GM23338 (cell line): ENCODE results near the gene SH2D3C. TPM values are rescaled to one million over a fixed set of nuclear protein-coding genes. Genes with fewer than 3 reads are reported as not detected.

Experiments used
- ATAC-seq: fragments of 200-7000 bp; cut with Tn5 transposase; 3 replicates; pipeline ENCODE4 v1.9.1; 2020
- DNase-seq: peaks from one replicate; pipeline ENCODE4 v3.0.0-alpha.2; 2015; ENCODE audit warnings: low spot score
- H2AFZ ChIP-seq: fragments of 200-600 bp; sonication (generic); 2 replicates; pipeline ENCODE4 v1.8.0; 2016; ENCODE audit warnings: antibody characterized with exemption, mild to moderate bottlenecking, moderate library complexity
- H3F3A ChIP-seq: fragments of 200-600 bp; sonication (generic); replicated peaks from 2 replicates; pipeline ENCODE4 v1.8.0; 2017; ENCODE audit warnings: antibody characterized with exemption, mixed run types, low read depth
- H3K27ac ChIP-seq: fragments of 200-600 bp; sonication (generic); 2 replicates; pipeline ENCODE4 v1.6.1; 2016; ENCODE audit warnings: low read depth
- H3K27me3 ChIP-seq: fragments of 200-600 bp; sonication (generic); 2 replicates; pipeline ENCODE4 v1.8.0; 2016; ENCODE audit warnings: mild to moderate bottlenecking, mixed run types, moderate library complexity; ENCODE audit not compliant: insufficient read depth
- H3K36me3 ChIP-seq: fragments of 200-600 bp; sonication (generic); 2 replicates; pipeline ENCODE4 v1.8.0; 2016; ENCODE audit warnings: mild to moderate bottlenecking; ENCODE audit not compliant: insufficient read depth
- H3K4me1 ChIP-seq: fragments of 200-600 bp; sonication (generic); 2 replicates; pipeline ENCODE4 v1.8.0; 2016; ENCODE audit warnings: mild to moderate bottlenecking, moderate library complexity; ENCODE audit not compliant: insufficient read depth
- H3K4me2 ChIP-seq: fragments of 200-600 bp; sonication (generic); 2 replicates; pipeline ENCODE4 v1.7.1; 2017; ENCODE audit warnings: mixed run types
- H3K4me3 ChIP-seq: fragments of 200-600 bp; sonication (generic); 2 replicates; pipeline ENCODE4 v1.6.1; 2016; ENCODE audit warnings: mixed run types
- H3K79me2 ChIP-seq: fragments of 200-600 bp; sonication (generic); replicated peaks from 2 replicates; pipeline ENCODE4 v1.8.0; 2017; ENCODE audit warnings: mild to moderate bottlenecking; ENCODE audit not compliant: insufficient read depth
- H3K9me2 ChIP-seq: fragments of 200-600 bp; sonication (generic); 2 replicates; pipeline ENCODE4 v1.8.0; 2017; ENCODE audit not compliant: insufficient read depth
- H4K20me1 ChIP-seq: fragments of 200-600 bp; sonication (generic); replicated peaks from 2 replicates; pipeline ENCODE4 v1.8.0; 2017; ENCODE audit warnings: mild to moderate bottlenecking; ENCODE audit not compliant: insufficient read depth
- H3K27ac Mint-ChIP-seq: 2 replicates; pipeline ENCODE4 v1.8.0; 2020; ENCODE audit warnings: inconsistent platforms, mild to moderate bottlenecking, moderate library complexity, mixed read lengths
- H3K27me3 Mint-ChIP-seq: 3 replicates; pipeline ENCODE4 v1.8.0; 2022; ENCODE audit warnings: low read depth, mild to moderate bottlenecking, moderate library complexity, mixed read lengths, inconsistent platforms; ENCODE audit not compliant: insufficient read depth, poor library complexity
- H3K36me3 Mint-ChIP-seq: 3 replicates; pipeline ENCODE4 v1.8.0; 2021; ENCODE audit warnings: low read depth, mild to moderate bottlenecking, inconsistent platforms, moderate library complexity, mixed read lengths
- H3K4me1 Mint-ChIP-seq: 3 replicates; pipeline ENCODE4 v1.8.0; 2020; ENCODE audit warnings: mild to moderate bottlenecking, inconsistent platforms, mixed read lengths
- H3K4me3 Mint-ChIP-seq: 3 replicates; pipeline ENCODE4 v1.8.0; 2021; ENCODE audit warnings: moderate library complexity, mild to moderate bottlenecking, inconsistent platforms, mixed read lengths
- H3K9me3 Mint-ChIP-seq: 3 replicates; pipeline ENCODE4 v1.8.0; 2020; ENCODE audit warnings: moderate library complexity, mild to moderate bottlenecking, inconsistent platforms, mixed read lengths
- CREB1 ChIP-seq: fragments of 250-450 bp; sonication (Bioruptor Pico); IDR thresholded peaks from 2 replicates; pipeline ENCODE4 v1.5.0; 2020; ENCODE audit warnings: low read depth, mild to moderate bottlenecking, moderate library complexity
- ETS1 ChIP-seq: IDR thresholded peaks from 2 replicates; pipeline ENCODE4 v1.6.1; 2016; ENCODE audit warnings: antibody characterized with exemption
- EZH2 ChIP-seq: fragments of 200-600 bp; sonication (generic); IDR thresholded peaks from one replicate; pipeline ENCODE4 v1.8.0; 2017; ENCODE audit warnings: antibody characterized with exemption, mild to moderate bottlenecking, low read depth; ENCODE audit not compliant: unreplicated experiment
- JUNB ChIP-seq: IDR thresholded peaks from one replicate; pipeline ENCODE4 v1.6.1; 2016; ENCODE audit warnings: antibody characterized with exemption; ENCODE audit not compliant: unreplicated experiment
- NANOG ChIP-seq: IDR thresholded peaks from 2 replicates; pipeline ENCODE4 v1.6.1; 2016; ENCODE audit warnings: antibody characterized with exemption, borderline replicate concordance
- POLR2AphosphoS5 ChIP-seq: IDR thresholded peaks from 2 replicates; pipeline ENCODE4 v1.6.1; 2016; ENCODE audit warnings: antibody characterized with exemption, low read depth
- STAT1 ChIP-seq: IDR thresholded peaks from one replicate; pipeline ENCODE4 v1.6.1; 2016; ENCODE audit warnings: antibody characterized with exemption; ENCODE audit not compliant: unreplicated experiment
- ZNF114 ChIP-seq: fragments of 250-450 bp; sonication (Bioruptor Pico); IDR thresholded peaks from 2 replicates; pipeline ENCODE4 v1.5.0; 2020; ENCODE audit warnings: mild to moderate bottlenecking, moderate library complexity
- ZNF462 ChIP-seq: fragments of 250-450 bp; sonication (Bioruptor Pico); IDR thresholded peaks from 2 replicates; pipeline ENCODE4 v1.5.0; 2020; ENCODE audit warnings: mild to moderate bottlenecking, moderate library complexity
- polyA plus RNA-seq: library from polyadenylated mRNA; unstranded; fragments of >200 nt; fragmentation: Nextera tagmentation; extraction: Ambion mirVana; gene quantifications from 2 replicates; pipeline ENCODE4 v1.2.1, GENCODE V29; 2016
- total RNA-seq: library from RNA; depleted of rRNA; stranded (reverse); fragments of >200 nt; shearing (Covaris generic); gene quantifications from 2 replicates; pipeline ENCODE4 v1.2.3, GENCODE V29; 2014
- TF ChIP-seq, protein P1 (sequence below), 2 experiments: fragments of 200-600 bp in 1 of 2; sonication (generic) in 1 of 2; conservative IDR thresholded peaks; 2 replicates each; pipeline versions ENCODE4 v1.5.1 to v1.6.1; 2016 to 2017; ENCODE audit warnings: antibody characterized with exemption in 2 of 2, low read depth in 2 of 2, mild to moderate bottlenecking in 2 of 2, moderate library complexity in 1 of 2

SH2D3C gene
- total and polyA plus RNA-seq, 2 experiments from 2014 or later, result 4.2 to 4.5 TPM

- H3K4me3 ChIP-seq, result peak overlapping the region; percentile 47
- H3K27ac Mint-ChIP-seq, result peak overlapping the region; percentile 39; the same call in 1 of the 2 replicates
- no peaks in the 10 kb centered on the region for H3K27me3 ChIP-seq
- H3K27ac ChIP-seq, result no peak overlapping the region
- H4K20me1 ChIP-seq, result no peaks in the 10 kb centered on the region
- H3K79me2 ChIP-seq, result no peaks in the 10 kb centered on the region
- H3K27me3 Mint-ChIP-seq, result peaks cover 6% of the 10 kb centered on the region
- no peaks in the 10 kb centered on the region; the same call in 1 of the 2 replicates for H3F3A ChIP-seq
- ATAC-seq (peak; percentile 99), DNase-seq (peak; percentile 98)
- H3K9me3 Mint-ChIP-seq, result no peaks in the 10 kb centered on the region; the same call in 1 of the 3 replicates
- peaks cover 2% of the 10 kb centered on the region; the same call in 2 of the 3 replicates for H3K4me1 Mint-ChIP-seq
- no peaks in the 10 kb centered on the region for H3K4me1 ChIP-seq
- H3K4me2 ChIP-seq, result peak overlapping the region; percentile 58; the same call in 1 of the 2 replicates
- H3K4me3 Mint-ChIP-seq, result peak overlapping the region; percentile 78
- no peaks in the 10 kb centered on the region for H3K9me2 ChIP-seq
- H3K36me3 ChIP-seq, result no peaks in the 10 kb centered on the region
- H2AFZ ChIP-seq, result no peak overlapping the region; the same call in 1 of the 2 replicates
- H3K36me3 Mint-ChIP-seq, result no peaks in the 10 kb centered on the region
- TF ChIP-seq POLR2AphosphoS5, result peak; percentile 95
- peak; percentile 50; the same call in 1 of the 2 replicates for TF ChIP-seq CREB1 (CRISPR knock-in tag)
- TF ChIP-seq ETS1, result no peak
Observed at GRCh38 chr9:127698985-127699670, 79.3 kb downstream of the SH2D3C start.

DNA sequence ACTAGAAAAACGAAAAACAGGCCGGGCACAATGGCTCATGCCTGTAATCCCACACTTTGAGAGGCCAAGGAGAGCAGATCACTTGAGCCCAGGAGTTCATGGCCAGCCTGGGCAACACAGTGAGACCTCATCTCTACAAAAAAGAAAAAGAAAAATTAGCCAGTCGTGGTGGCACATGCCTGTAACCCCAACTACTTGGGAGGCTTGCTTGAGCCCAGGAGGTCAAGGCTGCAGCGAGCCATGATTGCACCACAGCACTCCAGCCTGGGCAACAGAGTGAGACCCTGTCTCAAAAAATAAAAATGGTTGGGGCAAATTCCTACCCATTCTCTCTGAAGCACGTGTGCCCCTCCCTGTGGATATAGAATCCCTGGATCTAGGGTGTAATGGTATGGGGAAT, 80.1 kb downstream of the SH2D3C start:
- ATAC-seq (no peak), DNase-seq (no peak)
- Histone ChIP-seq H3F3A (no peaks in the 10 kb centered on the region; the same call in 1 of the 2 replicates), H3K9me2 (no peaks in the 10 kb centered on the region), H3K79me2 (no peaks in the 10 kb centered on the region), H3K36me3 (no peaks in the 10 kb centered on the region), H3K4me3 (no peak overlapping the region), H2AFZ (no peak overlapping the region), H3K27ac (no peak overlapping the region), H3K4me2 (no peak overlapping the region), H4K20me1 (no peaks in the 10 kb centered on the region), H3K4me1 (no peaks in the 10 kb centered on the region), H3K27me3 (no peaks in the 10 kb centered on the region)
- peaks cover 6% of the 10 kb centered on the region for H3K27me3 Mint-ChIP-seq
- H3K4me1 Mint-ChIP-seq, result peaks cover 2% of the 10 kb centered on the region; the same call in 2 of the 3 replicates
- peak overlapping the region; percentile 52; the same call in 2 of the 3 replicates for H3K4me3 Mint-ChIP-seq
- no peak overlapping the region for H3K27ac Mint-ChIP-seq
- no peaks in the 10 kb centered on the region; the same call in 1 of the 3 replicates for H3K9me3 Mint-ChIP-seq
- H3K36me3 Mint-ChIP-seq, result no peaks in the 10 kb centered on the region
- TF ChIP-seq EZH2 (no peak), ETS1 (no peak), CREB1 (CRISPR knock-in tag) (no peak), ZNF114 (no peak), JUNB (no peak), ZNF462 (CRISPR knock-in tag) (no peak), NANOG (no peak), STAT1 (no peak)
- TF ChIP-seq, protein P1, sequence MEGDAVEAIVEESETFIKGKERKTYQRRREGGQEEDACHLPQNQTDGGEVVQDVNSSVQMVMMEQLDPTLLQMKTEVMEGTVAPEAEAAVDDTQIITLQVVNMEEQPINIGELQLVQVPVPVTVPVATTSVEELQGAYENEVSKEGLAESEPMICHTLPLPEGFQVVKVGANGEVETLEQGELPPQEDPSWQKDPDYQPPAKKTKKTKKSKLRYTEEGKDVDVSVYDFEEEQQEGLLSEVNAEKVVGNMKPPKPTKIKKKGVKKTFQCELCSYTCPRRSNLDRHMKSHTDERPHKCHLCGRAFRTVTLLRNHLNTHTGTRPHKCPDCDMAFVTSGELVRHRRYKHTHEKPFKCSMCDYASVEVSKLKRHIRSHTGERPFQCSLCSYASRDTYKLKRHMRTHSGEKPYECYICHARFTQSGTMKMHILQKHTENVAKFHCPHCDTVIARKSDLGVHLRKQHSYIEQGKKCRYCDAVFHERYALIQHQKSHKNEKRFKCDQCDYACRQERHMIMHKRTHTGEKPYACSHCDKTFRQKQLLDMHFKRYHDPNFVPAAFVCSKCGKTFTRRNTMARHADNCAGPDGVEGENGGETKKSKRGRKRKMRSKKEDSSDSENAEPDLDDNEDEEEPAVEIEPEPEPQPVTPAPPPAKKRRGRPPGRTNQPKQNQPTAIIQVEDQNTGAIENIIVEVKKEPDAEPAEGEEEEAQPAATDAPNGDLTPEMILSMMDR (conservative IDR thresholded peaks at IDR 0.05; ENCODE audit: low read depth in 2 of 2), result no peak
